ENCODE data around the gene MCRIP2.
"Not testable (repeated sequence)": the region's sequence is repeated elsewhere in the genome, so short reads cannot be mapped to it uniquely, and the experiment has no call there.

MCRIP2 gene

DNA sequence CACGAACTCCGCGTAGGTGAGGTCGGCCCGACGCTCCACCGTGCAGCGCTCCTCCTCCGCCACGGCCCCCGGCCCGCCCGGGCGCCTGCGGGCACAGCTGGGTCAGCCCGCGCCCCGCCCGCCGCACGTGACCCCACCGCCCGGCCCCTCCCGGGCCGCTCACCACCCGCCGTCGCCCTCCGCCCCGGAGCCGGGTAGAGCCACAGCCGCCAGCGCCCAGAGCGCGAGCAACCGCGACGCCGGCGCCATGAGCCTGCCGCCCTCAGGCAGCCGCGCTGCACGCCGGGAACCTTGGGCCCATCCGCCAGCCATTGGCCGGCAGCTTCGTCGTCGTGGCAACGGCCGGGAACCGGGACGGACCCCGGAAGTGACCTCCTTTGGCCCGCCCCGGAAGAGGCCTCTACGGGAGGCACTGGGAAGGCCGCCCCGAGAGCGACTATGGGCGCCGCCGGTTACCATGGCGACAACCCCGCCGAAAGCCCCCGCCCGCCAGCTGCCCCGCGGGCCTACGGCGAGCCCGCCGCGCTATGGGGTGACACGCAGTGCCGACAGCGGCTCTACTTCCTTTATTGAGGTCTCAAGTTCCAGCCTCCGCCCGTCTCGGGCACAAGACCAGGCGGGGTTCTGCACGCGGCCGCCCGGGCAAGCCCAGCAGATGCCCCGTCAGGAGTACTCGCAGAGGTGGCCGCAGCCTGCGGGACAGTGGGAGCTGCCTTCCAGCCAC lies 42.6 kb downstream of the MCRIP2 start, which contains the start of gene JMJD8:
TSS of gene JMJD8 (minus strand) at position 264 of the 724 bp plus-strand sequence. CDS start at position 249, 15 bp downstream.
- ATAC-seq: peak; percentile 86
- Mint-ChIP-seq H3K27ac (peak within 1 kb of the TSS; percentile 81), H3K9me3 (no peaks in the 10 kb centered on the region), H3K4me3 (peak within 1 kb of the TSS; percentile 85), H3K27me3 (no peaks in the 10 kb centered on the region), H3K4me1 (peaks cover 52% of the 10 kb centered on the region), H3K36me3 (peaks cover 25% of the 10 kb centered on the region)

GRCh38 chr16:684961-685696 lies 43.5 kb downstream of the MCRIP2 start:
- peaks cover 51% of the 10 kb centered on the region for H3K4me1 Mint-ChIP-seq

GRCh38 chr16:685967-686366 lies 44.3 kb downstream of the MCRIP2 start:
- no peaks in the 10 kb centered on the region for H3K27me3 Mint-ChIP-seq
- peaks cover 2% of the 10 kb centered on the region for H3K9me3 Mint-ChIP-seq
- peaks cover 58% of the 10 kb centered on the region for H3K4me1 Mint-ChIP-seq
- H3K36me3 Mint-ChIP-seq: peaks cover 25% of the 10 kb centered on the region
- no peak for ATAC-seq
- H3K27ac Mint-ChIP-seq: no peak overlapping the region
- peak overlapping the region; percentile 39 for H3K4me3 Mint-ChIP-seq

More at GRCh38 chr16:684961-685696, 43.5 kb downstream of the MCRIP2 start:
- H3K36me3 Mint-ChIP-seq: peaks cover 25% of the 10 kb centered on the region
- no peak overlapping the region for H3K4me3 Mint-ChIP-seq
- H3K27ac Mint-ChIP-seq: peak overlapping the region; percentile 81
- no peaks in the 10 kb centered on the region for H3K27me3 Mint-ChIP-seq
- H3K9me3 Mint-ChIP-seq: no peaks in the 10 kb centered on the region
- no peak for ATAC-seq

- no peak overlapping the region for H3K4me3 Mint-ChIP-seq
- H3K27me3 Mint-ChIP-seq: no peaks in the 10 kb centered on the region
- no peak for ATAC-seq
Observed at GRCh38 chr16:686459-687260, 45.0 kb downstream of the MCRIP2 start.

GRCh38 chr16:687499-687898 lies 45.9 kb downstream of the MCRIP2 start:
- Mint-ChIP-seq H3K27ac (no peak overlapping the region), H3K27me3 (no peaks in the 10 kb centered on the region), H3K4me3 (no peak overlapping the region), H3K9me3 (peaks cover 5% of the 10 kb centered on the region), H3K36me3 (peaks cover 14% of the 10 kb centered on the region), H3K4me1 (peaks cover 48% of the 10 kb centered on the region)
- ATAC-seq: no peak

More at GRCh38 chr16:686459-687260, 45.0 kb downstream of the MCRIP2 start:
- H3K9me3 Mint-ChIP-seq: peaks cover 5% of the 10 kb centered on the region
- peaks cover 22% of the 10 kb centered on the region for H3K36me3 Mint-ChIP-seq
- no peak overlapping the region for H3K27ac Mint-ChIP-seq
- H3K4me1 Mint-ChIP-seq: peaks cover 55% of the 10 kb centered on the region

DNA sequence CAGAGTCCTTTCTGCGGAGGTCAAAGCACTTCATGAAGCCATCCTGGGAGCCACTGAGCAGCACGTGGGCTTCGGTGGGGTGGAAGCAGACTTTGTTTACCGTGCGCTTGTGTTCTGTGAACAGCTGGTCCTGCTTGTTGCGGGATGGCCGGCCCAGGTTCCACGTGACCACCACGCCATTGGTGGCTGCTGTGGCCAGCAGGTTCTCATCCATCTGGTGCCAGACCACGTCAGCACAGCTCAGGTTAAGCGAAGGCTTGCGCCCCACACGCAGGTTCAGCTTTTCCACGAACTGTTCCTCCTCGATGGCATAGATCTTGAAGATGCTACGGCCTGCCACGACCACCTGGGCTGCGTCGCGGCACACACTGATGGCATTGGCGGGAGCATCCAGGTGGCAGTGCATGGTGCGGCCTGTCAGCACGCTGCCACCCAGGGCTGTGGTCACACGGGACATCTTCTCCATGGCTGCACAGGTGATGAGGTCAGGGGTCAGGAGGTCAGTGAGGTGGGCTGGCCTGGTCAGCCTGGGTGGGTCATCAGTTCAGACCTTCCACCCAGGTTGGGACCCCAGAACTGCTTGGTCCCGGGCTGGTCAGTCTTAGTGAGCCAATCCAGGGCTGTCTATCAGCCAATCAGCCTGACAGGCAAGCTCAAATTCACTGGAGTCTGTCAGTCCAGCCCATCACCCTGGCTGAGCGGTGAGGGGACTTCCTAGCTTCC lies 47.7 kb downstream of the MCRIP2 start:
- Mint-ChIP-seq H3K27me3 (peaks cover 11% of the 10 kb centered on the region), H3K9me3 (peaks cover 5% of the 10 kb centered on the region), H3K4me3 (peak overlapping the region; percentile 89), H3K27ac (peak overlapping the region; percentile 90), H3K36me3 (peaks cover 7% of the 10 kb centered on the region), H3K4me1 (peaks cover 43% of the 10 kb centered on the region)
- ATAC-seq: no peak

- ATAC-seq, H3K36me3 Mint-ChIP-seq, H3K9me3 Mint-ChIP-seq: not testable (repeated sequence)
- H3K4me1 Mint-ChIP-seq: peaks cover 48% of the 10 kb centered on the region
- peak overlapping the region; percentile 90 for H3K27ac Mint-ChIP-seq
- peaks cover 20% of the 10 kb centered on the region for H3K27me3 Mint-ChIP-seq
- peak overlapping the region; percentile 64 for H3K4me3 Mint-ChIP-seq
Observed at GRCh38 chr16:691242-691641, 49.6 kb downstream of the MCRIP2 start.

GRCh38 chr16:692356-693108 lies 50.9 kb downstream of the MCRIP2 start:
- Mint-ChIP-seq H3K27me3 (peaks cover 31% of the 10 kb centered on the region), H3K4me3 (no peak overlapping the region), H3K4me1 (peaks cover 49% of the 10 kb centered on the region), H3K9me3 (peaks cover 5% of the 10 kb centered on the region), H3K36me3 (no peaks in the 10 kb centered on the region), H3K27ac (no peak overlapping the region)
- no peak for ATAC-seq

DNA sequence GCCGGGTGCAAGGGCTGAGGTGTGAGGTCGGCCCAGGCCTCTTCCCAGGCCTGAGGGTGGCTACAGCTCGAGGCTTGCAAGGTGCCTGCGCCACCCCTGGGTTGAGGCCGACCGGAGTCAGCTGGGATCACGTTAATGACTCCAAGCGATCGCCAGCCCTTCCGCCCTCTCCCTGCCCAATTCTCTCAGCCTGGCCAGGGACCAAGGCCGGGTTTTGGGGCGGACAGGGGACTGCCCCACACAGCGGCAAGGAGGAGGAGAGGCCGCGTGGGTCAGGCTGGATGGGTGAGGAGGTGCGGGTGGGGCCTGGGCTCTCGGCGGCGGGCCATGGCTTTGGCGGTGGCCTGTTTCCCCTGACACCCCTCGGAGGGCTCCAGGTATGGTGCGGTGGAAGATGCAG lies 51.7 kb downstream of the MCRIP2 start:
- Mint-ChIP-seq H3K4me3 (peak overlapping the region; percentile 69), H3K9me3 (peaks cover 5% of the 10 kb centered on the region), H3K27me3 (peaks cover 34% of the 10 kb centered on the region), H3K27ac (no peak overlapping the region), H3K4me1 (peaks cover 48% of the 10 kb centered on the region), H3K36me3 (no peaks in the 10 kb centered on the region)
- no peak for ATAC-seq

DNA sequence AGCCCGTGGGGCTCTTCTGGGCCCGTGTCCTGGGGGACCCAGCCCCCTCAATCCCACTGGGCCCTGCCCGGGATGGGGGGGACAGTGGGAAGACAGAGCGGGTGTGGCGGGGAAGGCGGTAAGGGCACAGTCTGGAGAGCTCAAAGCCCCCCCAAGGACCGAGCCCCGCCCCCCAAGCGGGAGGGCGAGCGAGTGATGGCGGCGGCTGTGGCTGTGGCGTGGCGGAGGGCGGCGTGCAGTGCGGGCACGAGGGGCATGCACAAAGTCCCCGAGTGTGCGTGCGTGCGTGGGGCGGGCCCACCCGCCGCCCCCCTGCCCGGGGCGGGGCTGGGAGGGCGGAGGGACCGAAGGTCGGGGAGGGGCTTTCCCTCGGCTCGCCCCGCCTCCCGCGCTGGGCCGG lies 52.1 kb downstream of the MCRIP2 start:
- Mint-ChIP-seq H3K27me3 (peaks cover 38% of the 10 kb centered on the region), H3K4me1 (peaks cover 44% of the 10 kb centered on the region), H3K27ac (no peak overlapping the region), H3K4me3 (peak overlapping the region; percentile 69), H3K36me3 (no peaks in the 10 kb centered on the region), H3K9me3 (peaks cover 5% of the 10 kb centered on the region)
- ATAC-seq: peak; percentile 3

- Mint-ChIP-seq H3K9me3 (peaks cover 5% of the 10 kb centered on the region), H3K4me3 (peak overlapping the region; percentile 67), H3K27me3 (peaks cover 41% of the 10 kb centered on the region), H3K36me3 (no peaks in the 10 kb centered on the region), H3K4me1 (peaks cover 41% of the 10 kb centered on the region), H3K27ac (no peak overlapping the region)
- no peak for ATAC-seq
Observed at GRCh38 chr16:694187-694862, 52.7 kb downstream of the MCRIP2 start.

DNA sequence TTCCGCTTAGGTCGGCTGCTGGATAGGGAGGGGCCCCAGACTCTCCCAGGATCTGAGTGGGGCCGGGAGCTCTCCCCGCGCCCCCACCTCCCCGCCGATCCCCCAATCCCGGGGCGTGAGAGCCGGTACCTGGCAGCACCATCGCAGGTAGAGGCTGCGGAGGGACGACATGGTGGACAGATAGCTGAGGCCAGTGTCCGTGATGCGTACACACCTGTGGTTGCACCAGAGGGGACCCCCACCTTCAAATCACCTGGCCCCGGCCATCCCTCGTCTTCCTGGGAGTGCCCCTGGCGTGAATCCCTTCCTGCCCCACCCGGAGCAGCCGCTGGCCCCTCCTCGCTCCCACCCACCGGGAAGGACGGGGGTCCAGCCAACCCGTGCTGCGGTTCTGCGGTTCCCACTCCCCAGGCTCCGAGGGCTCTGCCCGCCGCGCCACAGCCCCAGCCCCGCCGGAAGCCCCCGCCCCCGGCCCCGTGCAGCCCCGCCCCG lies 53.3 kb downstream of the MCRIP2 start:
- H3K27me3 Mint-ChIP-seq: peaks cover 41% of the 10 kb centered on the region
- H3K36me3 Mint-ChIP-seq: no peaks in the 10 kb centered on the region
- no peak overlapping the region for H3K27ac Mint-ChIP-seq
- H3K9me3 Mint-ChIP-seq: peaks cover 5% of the 10 kb centered on the region
- H3K4me1 Mint-ChIP-seq: peaks cover 39% of the 10 kb centered on the region
- peak overlapping the region; percentile 38 for H3K4me3 Mint-ChIP-seq
- no peak for ATAC-seq

DNA sequence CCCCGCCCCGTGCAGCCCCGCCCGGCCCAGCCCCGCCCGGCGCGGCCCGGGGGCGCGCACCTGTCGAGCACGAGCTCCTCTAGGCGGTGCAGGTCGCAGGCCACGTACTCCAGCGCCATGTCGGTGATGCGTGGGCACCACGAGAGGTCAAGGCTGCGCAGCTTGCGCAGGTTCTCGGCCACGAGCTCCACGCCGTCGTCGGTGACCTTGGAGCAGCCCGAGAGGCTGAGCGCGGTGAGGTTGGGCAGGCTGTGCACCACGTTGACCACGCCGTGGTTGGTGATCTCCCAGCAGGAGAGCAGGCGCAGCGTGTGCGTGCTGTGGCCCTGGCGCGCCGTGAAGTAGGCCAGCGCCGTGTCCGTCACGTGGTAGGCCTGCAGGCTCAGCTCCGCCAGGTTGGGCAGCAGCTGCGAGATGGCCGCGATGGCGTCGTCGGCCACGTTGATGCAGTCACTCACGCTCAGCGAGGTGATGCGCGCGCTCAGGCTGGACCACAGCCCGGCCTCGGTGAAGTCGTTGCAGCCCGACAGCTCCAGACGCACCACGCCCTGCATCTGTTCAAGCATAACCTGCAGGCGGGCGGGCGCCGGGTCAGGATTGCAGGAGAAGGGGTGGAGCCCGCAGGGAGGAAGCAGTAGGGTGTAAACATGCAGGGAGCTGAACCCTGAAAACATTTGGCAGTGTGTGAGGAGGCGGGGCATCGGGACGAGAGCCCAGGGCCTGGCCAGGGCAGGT lies 53.9 kb downstream of the MCRIP2 start:
- Mint-ChIP-seq H3K36me3 (no peaks in the 10 kb centered on the region), H3K27ac (peak overlapping the region; percentile 44), H3K27me3 (peaks cover 41% of the 10 kb centered on the region), H3K9me3 (peaks cover 5% of the 10 kb centered on the region), H3K4me3 (peak overlapping the region; percentile 72), H3K4me1 (peaks cover 36% of the 10 kb centered on the region)
- ATAC-seq: peak; percentile 84
